Adrenal gland (tissue), 5 donors: ENCODE results near the gene EPHA6.

Experiments
- CTCF ChIP-seq, 6 experiments: fragments of 450-650 bp in 4 of 6; fragments of 200-600 bp in 2 of 6; sonication (generic) in 1 of 6; IDR thresholded peaks; 1 replicate in 5 of 6; 2 replicates in 1 of 6; pipeline versions ENCODE4 v1.5.1 to v1.8.0; 2016 to 2021; ENCODE audit warnings: antibody characterized with exemption in 6 of 6, mild to moderate bottlenecking in 2 of 6, moderate library complexity in 1 of 6
- POLR2A ChIP-seq, 2 donors: fragments of 450-650 bp; IDR thresholded peaks; one replicate each; pipeline ENCODE4 v1.6.1; 2017; ENCODE audit warnings: antibody characterized with exemption in 2 of 2, mild to moderate bottlenecking in 2 of 2, moderate library complexity in 1 of 2
- donor health status: DM: no; HTN: no; CAD: no.

- TF ChIP-seq CTCF (IDR thresholded peaks at IDR 0.05) (no peak), POLR2A (IDR thresholded peaks at IDR 0.05) (no peak)
Observed at GRCh38 chr3:97181704-97182103, 367.3 kb downstream of the EPHA6 start.
